Caco-2 (cell line): ENCODE results near the gene EFR3B. TPM values are rescaled to one million over a fixed set of nuclear protein-coding genes. Genes with fewer than 3 reads are reported as not detected.

Experiments
- BruUV-seq: library from RNA; stranded (reverse); fragments of 400-500 nt; replicated peaks from 2 replicates; lab custom pipeline; 2021; lab: Mats Ljungman, UMichigan
- CTCF ChIA-PET: fragments of 300-600 bp; sonication (Branson Sonifier 250); formaldehyde crosslinking; loops from one replicate; lab custom pipeline; 2022; ENCODE audit warnings: antibody characterized with exemption; lab: Charles Lee
- POLR2A ChIA-PET: fragments of 300-600 bp; sonication (Branson Sonifier 250); formaldehyde crosslinking; loops from one replicate; lab custom pipeline; 2022; ENCODE audit warnings: antibody characterized with exemption; lab: Charles Lee
- DNase-seq, 2 experiments: peaks; one replicate each; pipeline versions ENCODE4 v3.0.0 to v3.0.0-alpha.2; 2020 to 2022
- H3K27me3 ChIP-seq: replicated peaks from 2 replicates; pipeline ENCODE4 v1.6.0; 2011; ENCODE audit warnings: low read length; ENCODE audit not compliant: control insufficient read depth, insufficient read depth
- H3K36me3 ChIP-seq: 2 replicates; pipeline ENCODE4 v1.5.1; 2011; ENCODE audit warnings: low read length; ENCODE audit not compliant: control insufficient read depth, insufficient read depth
- H3K4me1 ChIP-seq: fragments of 250-450 bp; sonication (Bioruptor Pico); 2 replicates; pipeline ENCODE4 v1.5.1; 2020; ENCODE audit warnings: mild to moderate bottlenecking
- H3K4me3 ChIP-seq: 2 replicates; pipeline ENCODE4 v1.5.1; 2011; ENCODE audit warnings: low read depth, mild to moderate bottlenecking, control low read depth, low read length
- H3K9me3 ChIP-seq: fragments of 250-450 bp; sonication (Bioruptor Pico); 2 replicates; pipeline ENCODE4 v1.5.1; 2020; ENCODE audit warnings: mild to moderate bottlenecking, moderate library complexity
- H3K27ac Mint-ChIP-seq: one replicate; pipeline ENCODE4 v1.8.0; 2022; ENCODE audit warnings: mixed read lengths; ENCODE audit not compliant: unreplicated experiment
- H3K27me3 Mint-ChIP-seq: one replicate; pipeline ENCODE4 v1.8.0; 2022; ENCODE audit warnings: mixed read lengths; ENCODE audit not compliant: insufficient read depth, unreplicated experiment
- H3K36me3 Mint-ChIP-seq: one replicate; pipeline ENCODE4 v1.8.0; 2022; ENCODE audit warnings: mild to moderate bottlenecking, mixed read lengths; ENCODE audit not compliant: insufficient read depth, unreplicated experiment
- H3K4me1 Mint-ChIP-seq: one replicate; pipeline ENCODE4 v1.8.0; 2022; ENCODE audit warnings: low read depth, mixed read lengths; ENCODE audit not compliant: unreplicated experiment
- H3K4me3 Mint-ChIP-seq: one replicate; pipeline ENCODE4 v1.8.0; 2022; ENCODE audit warnings: mild to moderate bottlenecking, moderate library complexity, mixed read lengths; ENCODE audit not compliant: unreplicated experiment
- H3K9me3 Mint-ChIP-seq: one replicate; pipeline ENCODE4 v1.8.0; 2022; ENCODE audit warnings: mixed read lengths; ENCODE audit not compliant: unreplicated experiment
- CTCF ChIP-seq, 2 experiments: fragments of 200-600 bp in 1 of 2; IDR thresholded peaks; 1 replicate in 1 of 2; 2 replicates in 1 of 2; pipeline versions ENCODE4 v1.5.1 to v1.8.0; 2011 to 2022; ENCODE audit warnings: antibody characterized with exemption in 1 of 2, control low read depth in 1 of 2, inconsistent platforms in 1 of 2, low read depth in 1 of 2, low read length in 1 of 2, mild to moderate bottlenecking in 1 of 2, moderate library complexity in 1 of 2; ENCODE audit not compliant: insufficient read depth in 1 of 2, severe bottlenecking in 1 of 2, unreplicated experiment in 1 of 2
- intact Hi-C: fragments of 100-400 bp; cut with micrococcal nuclease; formaldehyde crosslinking; loops from one replicate; pipeline ENCODE4 v1.10.0; 2022; ENCODE audit not compliant: unreplicated experiment
- total RNA-seq: library from RNA; stranded (reverse); gene quantifications from 2 replicates; pipeline ENCODE4 v1.2.3, GENCODE V29; 2022

EFR3B gene
- total RNA-seq, 1 experiment from 2014 or later, result 19.1 TPM

DNA sequence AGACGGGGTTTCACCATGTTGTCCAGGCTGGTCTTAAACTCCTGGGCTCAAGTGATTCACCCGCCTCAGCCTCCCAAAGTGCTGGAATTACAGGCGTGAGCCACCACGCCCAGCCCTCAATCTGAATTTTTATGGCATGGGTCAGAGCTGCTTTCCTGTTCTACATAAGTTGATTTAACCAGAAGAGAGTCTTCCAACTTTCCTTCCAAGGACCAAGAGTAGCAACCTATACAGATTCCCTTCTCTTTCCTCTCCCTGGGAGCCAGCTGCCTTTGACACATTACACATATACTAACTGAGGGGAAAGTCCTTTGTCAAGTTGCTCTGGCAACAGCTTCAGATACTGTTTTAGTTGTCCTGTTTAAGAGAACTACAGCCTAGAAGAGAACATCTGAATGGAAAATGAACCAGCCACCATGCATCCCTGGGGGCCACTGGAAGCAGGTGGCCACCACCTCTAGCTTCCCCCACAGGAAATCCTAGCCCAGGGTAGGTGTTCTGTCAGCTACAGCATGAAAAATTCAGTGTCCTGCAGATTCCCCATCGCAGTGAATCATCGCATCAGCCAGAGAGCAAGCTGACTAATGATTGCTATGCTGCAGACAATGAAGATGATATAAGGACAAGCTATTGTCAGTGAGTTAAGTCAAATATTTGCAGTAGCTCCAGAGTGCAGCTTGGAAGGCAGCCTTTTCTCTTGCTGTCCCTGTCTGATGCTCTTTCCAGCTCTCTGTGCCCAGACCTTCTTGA lies 63.6 kb downstream of the EFR3B start:
- Mint-ChIP-seq H3K27ac (peak overlapping the region; percentile 62), H3K4me3 (no peak overlapping the region), H3K36me3 (no peaks in the 10 kb centered on the region), H3K9me3 (no peaks in the 10 kb centered on the region), H3K4me1 (peaks cover 15% of the 10 kb centered on the region), H3K27me3 (no peaks in the 10 kb centered on the region)
- no peaks in the 10 kb centered on the region for H3K36me3 ChIP-seq
- no peaks in the 10 kb centered on the region for H3K9me3 ChIP-seq
- no peaks in the 10 kb centered on the region for H3K27me3 ChIP-seq
- intact Hi-C loops, result no loop called here
- CTCF ChIA-PET, result interaction anchor here (0.9 to 1.5 kb wide), 5 partner anchors 8 to 130 kb away, joined by 3 to 7 read pairs (median 3); no protein-coding TSS in a partner anchor
- BruUV-seq, result no TSS peak
- H3K4me1 ChIP-seq, result peaks cover 10% of the 10 kb centered on the region
- POLR2A ChIA-PET, result interaction anchor here (0.5 to 0.6 kb wide), 2 partner anchors 8 to 25 kb away, joined by 3 read pairs; no protein-coding TSS in a partner anchor
- DNase-seq, result peak in 1 of 2 experiments; percentile 33
- no peak overlapping the region for H3K4me3 ChIP-seq
- TF ChIP-seq CTCF (IDR thresholded peaks at IDR 0.05; ENCODE audit: insufficient read depth in 1 of 2, low read depth in 1 of 2, low read length in 1 of 2, severe bottlenecking in 1 of 2, unreplicated experiment in 1 of 2), result no peak

- no peaks in the 10 kb centered on the region for H3K9me3 Mint-ChIP-seq
Observed at GRCh38 chr2:25109822-25110221, 67.9 kb downstream of the EFR3B start.

GRCh38 chr2:25112113-25112512 lies 70.2 kb downstream of the EFR3B start:
- ChIA-PET POLR2A (no interaction called here), CTCF (interaction anchor here (0.6 to 1.0 kb wide), 2 partner anchors 17 to 668 kb away, joined by 3 to 4 read pairs; no protein-coding TSS in a partner anchor)
- Histone ChIP-seq H3K9me3 (no peaks in the 10 kb centered on the region), H3K36me3 (no peaks in the 10 kb centered on the region), H3K4me3 (no peak overlapping the region), H3K27me3 (no peaks in the 10 kb centered on the region), H3K4me1 (peaks cover 34% of the 10 kb centered on the region)
- H3K9me3 Mint-ChIP-seq, result no peaks in the 10 kb centered on the region
- no peak overlapping the region for H3K27ac Mint-ChIP-seq
- peaks cover 21% of the 10 kb centered on the region for H3K4me1 Mint-ChIP-seq
- no TSS peak for BruUV-seq
- H3K36me3 Mint-ChIP-seq, result peaks cover 6% of the 10 kb centered on the region
- no peak overlapping the region for H3K4me3 Mint-ChIP-seq
- intact Hi-C loops, result no loop called here
- no peaks in the 10 kb centered on the region for H3K27me3 Mint-ChIP-seq
- TF ChIP-seq CTCF (IDR thresholded peaks at IDR 0.05; ENCODE audit: insufficient read depth in 1 of 2, low read depth in 1 of 2, low read length in 1 of 2, severe bottlenecking in 1 of 2, unreplicated experiment in 1 of 2), result no peak
- no peak for DNase-seq

More at GRCh38 chr2:25109822-25110221, 67.9 kb downstream of the EFR3B start:
- POLR2A ChIA-PET, result no interaction called here
- no peak for DNase-seq
- Histone ChIP-seq H3K4me1 (peaks cover 25% of the 10 kb centered on the region), H3K4me3 (no peak overlapping the region), H3K36me3 (no peaks in the 10 kb centered on the region), H3K27me3 (no peaks in the 10 kb centered on the region), H3K9me3 (no peaks in the 10 kb centered on the region)
- H3K4me3 Mint-ChIP-seq, result no peak overlapping the region
- no TSS peak for BruUV-seq
- peaks cover 15% of the 10 kb centered on the region for H3K4me1 Mint-ChIP-seq
- CTCF ChIA-PET, result no interaction called here
- H3K36me3 Mint-ChIP-seq, result no peaks in the 10 kb centered on the region
- no peak for TF ChIP-seq CTCF (IDR thresholded peaks at IDR 0.05; ENCODE audit: insufficient read depth in 1 of 2, low read depth in 1 of 2, low read length in 1 of 2, severe bottlenecking in 1 of 2, unreplicated experiment in 1 of 2)
- H3K27ac Mint-ChIP-seq, result no peak overlapping the region
- intact Hi-C loops, result no loop called here
- H3K27me3 Mint-ChIP-seq, result no peaks in the 10 kb centered on the region
